A549 treated with CpdA at 1 μM for 4 hours (cell line): Measurements from ENCODE around the gene EEF1AKMT2. TPM values are rescaled to one million over a fixed set of nuclear protein-coding genes. Genes with fewer than 3 reads are reported as not detected.

ENCODE experiments used
- total RNA-seq: library from RNA; stranded (reverse); fragments of 200-300 nt; extraction: Qiagen RNA extraction; gene quantifications from 5 replicates; pipeline ENCODE4 v1.2.3, GENCODE V29; 2022; ENCODE audit warnings: low read depth

The EEF1AKMT2 gene
- total RNA-seq = 15.1 to 21.0 TPM (median 18.2 TPM) in 5 replicates

GRCh38 chr10:124791547-124792348, at the start of gene EEF1AKMT2:
Gene EEF1AKMT2 (minus strand): TSS chr10:124791887. CDS start chr10:124791833, 54 bp downstream.

DNA sequence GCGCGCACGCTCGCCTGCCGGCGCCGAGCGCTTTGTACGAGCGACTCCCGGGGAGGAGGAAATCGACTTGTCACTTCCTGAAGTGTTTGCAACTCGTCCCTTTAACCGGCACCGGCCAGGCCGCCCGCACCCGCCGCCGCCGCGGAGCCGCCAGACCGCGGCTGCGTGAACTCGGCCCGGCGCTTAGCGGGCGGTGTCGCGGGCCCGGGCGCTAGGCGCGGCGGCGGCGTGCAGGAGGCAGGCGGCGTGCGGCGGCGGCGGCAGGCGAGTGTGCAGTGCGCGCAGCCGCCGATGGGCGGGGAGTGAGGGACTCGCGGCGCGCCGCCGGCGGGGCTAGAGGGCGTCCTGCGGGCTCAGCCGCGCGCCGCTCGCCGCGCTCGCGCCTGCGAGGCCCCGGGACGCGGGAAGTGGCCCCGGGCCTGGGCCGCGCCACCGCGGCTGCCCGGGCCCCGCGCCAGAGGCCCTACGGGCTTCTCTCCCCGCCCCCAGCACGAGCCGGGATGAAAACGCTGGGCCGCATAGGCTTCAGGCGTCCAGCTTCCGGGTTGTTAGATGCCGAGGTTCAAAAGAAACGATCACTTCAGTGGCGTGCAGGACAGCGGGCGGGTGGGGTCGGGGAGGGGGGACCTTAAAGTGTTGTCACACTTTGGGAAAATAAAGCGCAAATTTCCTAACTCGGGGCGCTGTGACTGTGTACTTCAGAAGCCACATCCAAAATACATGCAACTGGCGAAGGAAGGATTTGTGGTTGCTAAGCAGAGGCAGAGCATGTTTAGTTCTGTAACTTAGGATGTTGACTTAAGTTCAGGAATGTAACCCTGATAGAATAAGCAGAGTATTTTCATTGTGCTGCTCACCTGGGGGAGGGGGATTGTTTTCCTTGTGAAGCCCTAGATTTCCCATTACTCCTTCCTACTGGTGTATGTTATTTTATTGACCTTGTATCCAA, 47.3 kb downstream of the EEF1AKMT2 start, which contains the start of gene FAM53B:
Gene FAM53B, minus strand, starts transcription at position 277 of the 949 bp plus-strand sequence. CDS start 37,665 bp downstream, outside the sequence.

Other genes starting within 250 kb of the EEF1AKMT2 start
- gene FAM53B, start 47.5 kb downstream of the EEF1AKMT2 start, total RNA-seq = 10.3 to 12.8 TPM (median 12.7 TPM) in 5 replicates
- gene ABRAXAS2, start 9.9 kb upstream of the EEF1AKMT2 start, total RNA-seq = 13.7 to 17.7 TPM (median 14.6 TPM) in 5 replicates
- gene ZRANB1, start 150.2 kb upstream of the EEF1AKMT2 start, total RNA-seq = 7.9 to 10.3 TPM (median 9.2 TPM) in 5 replicates